Measurements from ENCODE around the gene OR5AC2. TPM values are rescaled to one million over a fixed set of nuclear protein-coding genes. Genes with fewer than 3 reads are reported as not detected.

Gene OR5AC2
- polyA plus RNA-seq, 1 donor (not counting 4 experiments of a cell fraction or from before 2014, with no cell fraction given): not detected

Other genes with a start within 250 kb of the OR5AC2 start
- gene RIOX2, start 114.7 kb upstream of the OR5AC2 start, polyA plus RNA-seq: 34.0 to 45.2 TPM (median 35.2 TPM) in 3 replicates
- not detected in 3 replicates for gene GABRR3, start 51.9 kb upstream of the OR5AC2 start, polyA plus RNA-seq
- not detected in 3 replicates for gene OR5H1, start 43.5 kb downstream of the OR5AC2 start, polyA plus RNA-seq
- not detected in 3 replicates for gene OR5H14, start 60.3 kb downstream of the OR5AC2 start, polyA plus RNA-seq
- gene OR5H15, start 79.5 kb downstream of the OR5AC2 start, polyA plus RNA-seq: not detected in 3 replicates
- gene OR5H6, start 177.1 kb downstream of the OR5AC2 start, polyA plus RNA-seq: not detected in 3 replicates
- gene OR5H2, start 195.3 kb downstream of the OR5AC2 start, polyA plus RNA-seq: not detected in 3 replicates

All from keratinocyte (primary cell).